ENCODE results near the gene ZHX3. TPM values are rescaled to one million over a fixed set of nuclear protein-coding genes. Genes with fewer than 3 reads are reported as not detected.

Gene ZHX3
- polyA plus RNA-seq, 1 donor: 14.0 TPM

GRCh38 chr20:41344477-41344876 is 26.9 kb upstream of the ZHX3 start:
- Histone ChIP-seq H3K27me3 (ENCODE audit: control insufficient read depth, insufficient read depth, low read length) (no peaks in the 10 kb centered on the region), H3K36me3 (ENCODE audit: control insufficient read depth, insufficient read depth, low read length) (peaks cover 32% of the 10 kb centered on the region), H3K4me1 (ENCODE audit: control insufficient read depth, insufficient read depth, low read length) (peaks cover 30% of the 10 kb centered on the region), H3K27ac (ENCODE audit: low read length) (no peak overlapping the region), H3K9me3 (ENCODE audit: control insufficient read depth, low read depth, low read length) (no peaks in the 10 kb centered on the region), H3K4me3 (ENCODE audit: low read length) (no peak overlapping the region)
- DNase-seq: no peak
- no CpG with 5 or more reads among the region's 4 CpGs for WGBS (ENCODE audit: insufficient coverage, low lambda C conversion rate)

- DNase-seq: peak; percentile 60 to 77
- H3K4me3 ChIP-seq (ENCODE audit: low read length): no peak overlapping the region
- H3K4me1 ChIP-seq (ENCODE audit: control insufficient read depth, insufficient read depth, low read length): peaks cover 33% of the 10 kb centered on the region
- H3K36me3 ChIP-seq (ENCODE audit: control insufficient read depth, insufficient read depth, low read length): peaks cover 21% of the 10 kb centered on the region
- H3K27ac ChIP-seq (ENCODE audit: low read length): peak overlapping the region; percentile 42
- no peaks in the 10 kb centered on the region for H3K9me3 ChIP-seq (ENCODE audit: control insufficient read depth, low read depth, low read length)
- no peaks in the 10 kb centered on the region for H3K27me3 ChIP-seq (ENCODE audit: control insufficient read depth, insufficient read depth, low read length)
- WGBS (ENCODE audit: insufficient coverage, low lambda C conversion rate): no CpG with 5 or more reads among the region's 9 CpGs
These were observed 25.2 kb upstream of the ZHX3 start for GRCh38 chr20:41342474-41343464.

GRCh38 chr20:41340327-41341055 is 23.0 kb upstream of the ZHX3 start, which contains the start of gene LPIN3:
Gene LPIN3, plus strand, starts transcription at chr20:41340821. Its CDS starts 4,983 bp downstream, at chr20:41345804.
- Histone ChIP-seq H3K9me3 (ENCODE audit: control insufficient read depth, low read depth, low read length) (no peaks in the 10 kb centered on the region), H3K27me3 (ENCODE audit: control insufficient read depth, insufficient read depth, low read length) (no peaks in the 10 kb centered on the region), H3K4me3 (ENCODE audit: low read length) (peak within 1 kb of the TSS; percentile 50), H3K36me3 (ENCODE audit: control insufficient read depth, insufficient read depth, low read length) (peaks cover under 1% of the 10 kb centered on the region), H3K4me1 (ENCODE audit: control insufficient read depth, insufficient read depth, low read length) (peaks cover 33% of the 10 kb centered on the region), H3K27ac (ENCODE audit: low read length) (peak within 1 kb of the TSS; percentile 91)
- DNase-seq: peak; percentile 95 to 96
- WGBS (ENCODE audit: insufficient coverage, low lambda C conversion rate): no CpG with 5 or more reads among the region's 33 CpGs

- Histone ChIP-seq H3K9me3 (ENCODE audit: control insufficient read depth, low read depth, low read length) (no peaks in the 10 kb centered on the region), H3K36me3 (ENCODE audit: control insufficient read depth, insufficient read depth, low read length) (no peaks in the 10 kb centered on the region), H3K27me3 (ENCODE audit: control insufficient read depth, insufficient read depth, low read length) (no peaks in the 10 kb centered on the region), H3K4me1 (ENCODE audit: control insufficient read depth, insufficient read depth, low read length) (peaks cover 33% of the 10 kb centered on the region), H3K27ac (ENCODE audit: low read length) (peak overlapping the region; percentile 90), H3K4me3 (ENCODE audit: low read length) (peak overlapping the region; percentile 43)
- WGBS (ENCODE audit: insufficient coverage, low lambda C conversion rate): no CpG with 5 or more reads among the region's 25 CpGs
- peak; percentile 94 to 98 for DNase-seq
These were observed 22.4 kb upstream of the ZHX3 start for GRCh38 chr20:41339957-41340326.

- no peak overlapping the region for H3K27ac ChIP-seq (ENCODE audit: low read length)
- WGBS (ENCODE audit: insufficient coverage, low lambda C conversion rate): no CpG with 5 or more reads among the region's 4 CpGs
- no peak overlapping the region for H3K4me3 ChIP-seq (ENCODE audit: low read length)
- H3K4me1 ChIP-seq (ENCODE audit: control insufficient read depth, insufficient read depth, low read length): peaks cover 12% of the 10 kb centered on the region
- no peaks in the 10 kb centered on the region for H3K36me3 ChIP-seq (ENCODE audit: control insufficient read depth, insufficient read depth, low read length)
- H3K9me3 ChIP-seq (ENCODE audit: control insufficient read depth, low read depth, low read length): no peaks in the 10 kb centered on the region
- DNase-seq: no peak
- H3K27me3 ChIP-seq (ENCODE audit: control insufficient read depth, insufficient read depth, low read length): no peaks in the 10 kb centered on the region
These were observed 19.4 kb upstream of the ZHX3 start for GRCh38 chr20:41336711-41337492.

GRCh38 chr20:41335591-41335990 is 18.1 kb upstream of the ZHX3 start:
- H3K27me3 ChIP-seq (ENCODE audit: control insufficient read depth, insufficient read depth, low read length): no peaks in the 10 kb centered on the region
- no peak for DNase-seq
- H3K9me3 ChIP-seq (ENCODE audit: control insufficient read depth, low read depth, low read length): no peaks in the 10 kb centered on the region
- H3K4me1 ChIP-seq (ENCODE audit: control insufficient read depth, insufficient read depth, low read length): peaks cover 7% of the 10 kb centered on the region
- no peak overlapping the region for H3K27ac ChIP-seq (ENCODE audit: low read length)
- no peaks in the 10 kb centered on the region for H3K36me3 ChIP-seq (ENCODE audit: control insufficient read depth, insufficient read depth, low read length)
- H3K4me3 ChIP-seq (ENCODE audit: low read length): no peak overlapping the region
- no CpG with 5 or more reads among the region's 1 CpG for WGBS (ENCODE audit: insufficient coverage, low lambda C conversion rate)

GRCh38 chr20:41334443-41335421 is 17.2 kb upstream of the ZHX3 start:
- Histone ChIP-seq H3K27ac (ENCODE audit: low read length) (no peak overlapping the region), H3K9me3 (ENCODE audit: control insufficient read depth, low read depth, low read length) (no peaks in the 10 kb centered on the region), H3K4me3 (ENCODE audit: low read length) (no peak overlapping the region), H3K27me3 (ENCODE audit: control insufficient read depth, insufficient read depth, low read length) (no peaks in the 10 kb centered on the region), H3K36me3 (ENCODE audit: control insufficient read depth, insufficient read depth, low read length) (no peaks in the 10 kb centered on the region), H3K4me1 (ENCODE audit: control insufficient read depth, insufficient read depth, low read length) (peaks cover 5% of the 10 kb centered on the region)
- WGBS (ENCODE audit: insufficient coverage, low lambda C conversion rate): 100% methylated on average over 1 of the region's 15 CpGs
- no peak for DNase-seq

- H3K27ac ChIP-seq (ENCODE audit: low read length): no peak overlapping the region
- H3K4me1 ChIP-seq (ENCODE audit: control insufficient read depth, insufficient read depth, low read length): peaks cover 4% of the 10 kb centered on the region
- H3K27me3 ChIP-seq (ENCODE audit: control insufficient read depth, insufficient read depth, low read length): no peaks in the 10 kb centered on the region
- no peak for DNase-seq
- no CpG with 5 or more reads among the region's 2 CpGs for WGBS (ENCODE audit: insufficient coverage, low lambda C conversion rate)
- no peak overlapping the region for H3K4me3 ChIP-seq (ENCODE audit: low read length)
- no peaks in the 10 kb centered on the region for H3K9me3 ChIP-seq (ENCODE audit: control insufficient read depth, low read depth, low read length)
- no peaks in the 10 kb centered on the region for H3K36me3 ChIP-seq (ENCODE audit: control insufficient read depth, insufficient read depth, low read length)
These were observed 16.5 kb upstream of the ZHX3 start for GRCh38 chr20:41334036-41334435.

- Histone ChIP-seq H3K4me3 (ENCODE audit: low read length) (no peak overlapping the region), H3K27me3 (ENCODE audit: control insufficient read depth, insufficient read depth, low read length) (no peaks in the 10 kb centered on the region), H3K4me1 (ENCODE audit: control insufficient read depth, insufficient read depth, low read length) (peaks cover 4% of the 10 kb centered on the region), H3K27ac (ENCODE audit: low read length) (no peak overlapping the region), H3K9me3 (ENCODE audit: control insufficient read depth, low read depth, low read length) (no peaks in the 10 kb centered on the region), H3K36me3 (ENCODE audit: control insufficient read depth, insufficient read depth, low read length) (no peaks in the 10 kb centered on the region)
- no CpG with 5 or more reads among the region's 4 CpGs for WGBS (ENCODE audit: insufficient coverage, low lambda C conversion rate)
- no peak for DNase-seq
These were observed 14.2 kb upstream of the ZHX3 start for GRCh38 chr20:41331731-41332130.

Data from large intestine (tissue), 3 donors.